Islet precursor cell (in vitro differentiated cells): ENCODE measurements around the gene ADORA2A.

Experiments used
- DNase-seq: peaks from one replicate; pipeline ENCODE4 v3.0.0-alpha.2; 2018

The ADORA2A gene

DNA sequence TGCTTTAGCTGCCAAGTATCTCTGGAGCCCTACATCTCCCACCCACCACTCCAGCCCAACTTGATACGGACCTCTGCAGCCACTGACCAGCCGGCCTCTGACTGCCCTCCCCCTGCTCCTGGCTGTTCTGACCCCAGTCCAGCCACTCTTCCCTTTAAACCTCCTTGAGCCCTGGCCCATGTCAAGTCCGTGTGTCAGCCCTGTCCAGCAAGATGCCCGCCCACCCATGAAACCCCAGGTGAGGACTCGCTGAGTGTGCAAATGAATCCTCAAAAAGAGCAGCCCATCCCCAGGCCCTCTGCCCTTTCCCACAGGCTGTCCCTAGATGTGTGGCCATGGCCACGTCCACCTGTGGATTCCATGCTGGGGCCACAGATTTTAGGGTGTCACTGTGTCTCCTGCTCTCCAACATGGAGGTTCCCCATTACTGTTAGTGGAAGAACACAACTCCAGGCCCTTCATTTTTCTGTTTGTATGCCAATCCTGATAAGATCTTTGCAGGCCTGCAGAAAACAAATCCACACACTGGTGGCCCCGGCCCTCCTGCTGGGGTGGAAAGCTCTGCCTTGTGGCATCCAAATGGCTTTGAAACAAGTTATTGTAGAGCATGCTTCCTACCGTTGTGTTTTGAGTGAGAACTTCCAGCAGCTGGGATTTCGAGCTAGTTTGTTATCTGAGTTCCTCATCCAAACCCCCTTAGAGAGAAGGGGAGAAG is 22.7 kb upstream of the ADORA2A start:
- DNase-seq, result peak; percentile 40

DNA sequence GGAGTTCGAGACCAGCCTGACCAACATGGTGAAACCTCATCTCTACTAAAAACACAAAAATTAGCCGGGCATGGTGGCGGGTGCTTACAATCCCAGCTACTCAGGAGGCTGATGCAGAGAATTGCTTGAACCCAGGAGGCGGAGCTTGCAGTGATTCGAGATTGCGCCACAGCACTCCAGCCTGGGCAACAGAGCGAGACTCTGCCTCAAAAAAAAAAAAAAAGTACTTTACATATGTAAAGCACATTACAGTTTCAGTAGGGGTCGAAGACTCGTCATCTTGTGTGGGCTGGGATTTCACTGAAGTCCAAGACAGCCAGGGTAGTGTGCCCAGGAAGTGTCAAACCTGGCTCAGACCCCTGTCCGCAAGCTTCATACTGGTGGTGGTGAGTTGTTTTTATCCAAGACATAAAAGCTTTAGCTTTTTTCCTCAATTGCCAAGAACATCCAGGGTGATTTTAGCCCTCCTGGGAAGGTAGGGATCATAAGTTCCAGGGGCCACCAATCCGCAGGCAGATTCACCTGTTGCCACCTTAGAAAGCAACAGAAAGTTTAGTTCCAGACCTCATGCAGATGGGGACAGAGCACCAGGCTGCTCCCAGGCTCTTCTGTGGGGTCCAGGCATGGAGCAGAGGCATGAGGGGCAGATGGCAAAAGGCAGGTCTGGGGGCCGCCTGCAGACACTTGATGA is 21.6 kb upstream of the ADORA2A start:
- DNase-seq, result peak; percentile 19

GRCh38 chr22:24406322-24407277 is 20.8 kb upstream of the ADORA2A start:
- DNase-seq, result peak; percentile 48

GRCh38 chr22:24407278-24407665 is 20.1 kb upstream of the ADORA2A start:
- DNase-seq, result peak; percentile 51

DNA sequence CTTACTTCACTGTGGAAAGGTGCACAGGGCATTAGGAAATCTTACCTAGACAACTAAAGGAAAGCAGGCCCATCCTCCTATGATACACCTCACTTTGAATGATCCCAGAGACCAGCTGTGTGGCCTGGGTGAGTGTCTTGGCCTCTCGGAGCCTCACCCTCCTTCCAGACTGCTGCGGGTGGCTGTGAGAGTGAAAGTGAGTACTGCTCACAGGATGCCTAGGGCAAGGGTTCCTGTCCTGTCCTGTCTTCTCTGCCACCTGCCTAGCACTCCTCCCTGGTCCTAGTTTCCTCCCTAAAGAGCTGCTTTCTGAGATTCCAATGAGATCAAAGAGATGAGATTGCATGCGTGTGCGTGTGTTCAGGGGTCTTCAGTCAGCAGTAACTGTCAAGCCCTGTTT is 19.5 kb upstream of the ADORA2A start:
- DNase-seq, result no peak

DNA sequence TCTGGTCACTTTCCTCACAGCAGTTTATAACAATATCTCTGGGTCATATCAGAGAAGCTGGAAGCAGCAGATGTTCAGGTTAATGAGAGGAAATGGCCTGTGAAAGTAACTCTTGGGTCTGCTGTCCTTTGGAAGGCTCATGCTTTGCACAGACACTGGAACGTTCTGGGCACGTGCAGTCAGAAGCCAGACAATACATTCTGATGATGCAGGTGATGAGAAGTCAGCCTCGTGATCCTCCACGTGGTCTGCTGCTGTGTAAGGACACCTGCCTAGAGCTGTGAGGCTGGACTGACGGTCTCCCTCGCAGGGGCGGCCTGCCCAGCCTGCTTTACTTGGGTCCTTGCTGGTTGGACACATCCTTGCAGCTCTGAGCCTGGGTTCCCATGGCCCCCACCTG is 18.8 kb upstream of the ADORA2A start:
- no peak for DNase-seq

DNA sequence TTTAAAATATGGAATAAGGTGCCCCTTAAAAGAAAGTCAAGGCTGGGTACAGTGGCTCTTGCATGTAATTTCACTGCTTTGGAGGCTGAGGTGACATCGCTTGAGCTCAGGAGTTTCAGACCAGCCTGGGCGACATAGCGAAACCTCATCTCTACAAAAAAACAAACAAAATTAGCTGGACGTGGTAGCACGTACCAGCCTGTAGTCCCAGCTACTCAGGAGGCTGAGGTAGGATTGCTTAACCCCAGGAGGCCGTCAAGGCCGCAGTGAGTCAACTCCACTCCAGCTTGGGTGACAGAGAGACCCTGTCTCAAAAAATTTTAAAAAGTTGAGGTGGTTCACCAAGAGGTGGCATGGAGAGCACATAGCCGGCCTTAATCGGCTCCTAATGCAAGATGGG is 17.7 kb upstream of the ADORA2A start:
- DNase-seq, result peak; percentile 40

DNA sequence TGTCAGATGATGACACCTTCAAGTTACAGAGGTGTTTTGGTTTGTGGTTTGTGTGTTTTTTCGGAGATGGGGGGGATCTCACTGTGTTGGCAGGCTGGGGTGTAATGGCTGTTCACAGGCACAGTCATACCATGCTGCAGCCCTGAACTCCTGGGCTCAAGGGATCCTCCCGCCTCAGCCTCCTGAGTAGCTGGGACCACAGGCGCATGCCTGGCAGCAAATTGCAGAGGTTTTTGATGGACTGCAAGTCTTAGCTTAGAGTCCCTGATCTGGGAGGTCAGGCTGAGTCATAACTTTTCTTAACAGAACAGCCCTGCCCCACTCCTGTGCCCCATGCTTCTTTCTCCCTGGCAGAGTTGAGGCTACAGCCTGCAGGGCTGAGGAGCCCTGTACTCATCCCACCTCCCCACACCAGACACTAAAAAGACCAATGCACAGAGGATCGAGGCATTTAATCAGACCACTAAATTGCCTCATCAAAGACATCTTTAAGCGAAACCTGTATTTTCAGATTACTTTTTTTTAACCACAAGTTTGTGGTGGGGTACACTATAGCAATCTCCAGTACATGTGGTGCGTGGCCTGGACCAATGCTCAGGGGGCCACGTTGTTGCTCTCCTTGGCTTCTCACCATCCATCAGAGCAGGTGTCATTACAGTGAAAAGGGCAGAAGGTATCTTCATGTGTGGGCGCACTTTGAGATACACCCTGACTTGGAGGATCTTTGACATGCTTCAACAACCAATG is 17.1 kb upstream of the ADORA2A start:
- DNase-seq, result no peak

GRCh38 chr22:24411256-24412004 is 16.0 kb upstream of the ADORA2A start:
- DNase-seq, result peak; percentile 40

DNA sequence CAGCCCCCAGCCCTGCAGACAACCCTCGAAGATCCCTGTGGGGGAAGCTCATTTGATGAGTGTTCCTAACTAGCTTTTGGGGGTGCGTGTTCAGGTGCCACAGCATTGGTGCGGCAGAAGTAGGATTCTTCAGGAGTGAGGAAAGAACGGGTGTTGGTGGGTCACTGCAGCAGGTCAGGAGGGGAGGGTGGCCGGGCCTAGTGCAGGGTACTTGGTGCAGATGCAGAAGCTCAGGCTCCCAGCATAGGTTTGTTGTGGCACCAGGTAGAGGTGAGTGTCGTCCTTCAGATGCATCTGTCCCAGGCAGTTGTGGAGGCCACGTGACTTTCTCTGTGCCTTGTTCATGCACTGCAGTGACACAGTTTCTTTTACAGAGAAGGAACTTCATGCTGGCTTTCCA is 15.1 kb upstream of the ADORA2A start:
- DNase-seq, result no peak

DNA sequence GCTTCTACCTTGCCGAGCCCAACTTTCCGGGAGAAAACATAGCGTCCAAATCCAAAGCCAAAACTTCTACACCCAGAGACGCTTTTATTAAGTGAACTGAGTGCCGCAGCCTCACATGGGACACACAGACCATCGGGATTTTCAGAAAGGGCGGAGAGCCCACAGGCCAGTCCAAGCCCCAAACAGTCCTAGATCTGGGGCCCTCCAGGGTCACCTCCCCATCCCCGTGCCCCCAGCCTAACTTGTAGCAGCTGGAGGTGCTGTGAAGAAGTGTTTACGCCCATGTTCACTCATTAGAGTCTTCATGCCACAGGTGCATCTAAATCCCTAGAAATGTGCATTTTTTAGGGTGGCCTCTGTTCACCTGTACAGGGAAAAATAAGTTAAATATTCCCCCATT is 14.1 kb upstream of the ADORA2A start:
- no peak for DNase-seq

- no peak for DNase-seq
Measured at GRCh38 chr22:24413736-24414385, 13.5 kb upstream of the ADORA2A start.

DNA sequence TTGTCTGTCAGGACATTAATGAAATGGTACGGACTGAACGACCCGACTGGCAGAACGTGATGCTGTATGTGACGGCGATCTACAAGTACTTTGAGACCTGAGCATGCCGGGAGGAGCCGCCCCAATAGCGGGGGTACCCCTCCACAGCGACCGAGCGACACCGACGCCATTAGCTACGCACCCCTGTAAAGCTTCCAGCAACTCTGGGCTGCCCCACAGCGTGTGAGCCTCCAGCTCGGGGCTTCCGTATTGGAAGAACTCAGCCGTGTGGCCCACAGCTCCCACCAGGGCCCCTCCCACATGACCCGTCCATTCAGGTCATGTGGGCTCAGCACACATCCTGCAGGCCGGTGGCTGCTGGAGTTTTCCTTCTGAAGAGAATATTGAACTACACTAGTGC is 12.9 kb upstream of the ADORA2A start:
- no peak for DNase-seq

DNA sequence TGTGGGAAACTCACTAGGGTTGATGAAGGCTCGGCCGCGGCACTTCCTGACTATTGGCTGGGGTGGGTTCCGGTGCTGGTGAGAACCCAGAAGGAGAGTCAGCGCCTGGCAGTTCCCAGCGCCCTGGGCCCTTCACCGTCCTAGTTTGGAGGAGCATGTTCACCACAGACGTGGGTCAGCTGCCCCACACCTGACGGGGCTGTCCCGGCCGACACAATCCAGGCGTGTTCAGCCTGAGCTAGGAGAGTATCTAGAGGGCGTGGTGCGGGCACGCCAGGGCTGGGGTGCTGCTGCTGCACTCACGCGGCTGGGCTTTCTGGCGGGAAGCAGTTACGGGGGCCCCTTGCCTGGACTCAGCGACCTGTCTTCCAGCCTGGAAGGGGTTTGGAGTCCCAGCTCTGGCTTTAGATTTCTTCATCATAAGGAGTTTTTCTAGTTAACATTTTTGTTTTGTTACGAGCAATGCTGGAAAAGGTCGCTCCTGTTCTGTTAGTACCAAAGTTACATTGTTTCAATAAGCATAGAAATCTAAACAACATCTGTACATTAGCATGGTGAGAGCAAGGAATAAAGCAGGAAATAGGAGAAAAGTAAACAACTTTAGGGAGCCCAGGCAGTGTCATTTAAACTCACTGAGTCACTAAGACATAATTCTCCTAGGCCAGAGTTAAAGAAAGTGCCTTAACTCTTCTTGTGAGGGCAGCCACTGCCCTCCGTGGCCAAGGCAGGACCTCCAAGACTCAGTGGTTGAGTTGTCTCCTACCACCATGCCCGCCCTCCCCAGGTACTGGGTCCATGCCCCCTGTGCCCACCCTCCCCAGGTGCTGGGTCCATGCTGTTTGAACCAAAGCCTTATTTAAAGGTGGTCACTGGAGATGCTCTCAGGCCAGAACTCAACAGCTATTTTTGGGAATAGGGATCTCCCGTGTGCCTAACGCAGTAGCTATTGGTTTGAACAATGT is 12.1 kb upstream of the ADORA2A start:
- DNase-seq, result no peak

GRCh38 chr22:24416095-24416494 is 11.3 kb upstream of the ADORA2A start:
- no peak for DNase-seq

DNA sequence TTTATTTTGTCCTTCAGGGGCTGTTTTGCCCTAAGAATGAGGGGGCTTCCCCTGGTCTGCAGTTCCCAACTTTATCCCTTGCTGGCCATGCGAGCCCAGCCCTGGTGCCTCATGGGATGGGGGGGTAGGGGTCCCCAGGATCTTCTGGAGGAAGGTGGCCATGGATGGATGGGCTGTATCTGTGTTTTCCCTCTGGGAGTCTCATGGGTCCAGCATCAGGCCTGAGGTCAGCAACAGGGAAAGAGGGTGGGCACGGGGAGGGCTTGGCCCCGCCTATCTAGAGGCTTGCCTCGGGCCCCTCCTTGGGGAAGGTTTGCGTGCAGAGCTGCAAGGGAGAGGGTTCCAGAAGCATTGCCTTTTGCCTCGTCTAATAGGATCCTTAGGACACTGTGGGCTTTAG is 10.8 kb upstream of the ADORA2A start:
- DNase-seq, result no peak

DNA sequence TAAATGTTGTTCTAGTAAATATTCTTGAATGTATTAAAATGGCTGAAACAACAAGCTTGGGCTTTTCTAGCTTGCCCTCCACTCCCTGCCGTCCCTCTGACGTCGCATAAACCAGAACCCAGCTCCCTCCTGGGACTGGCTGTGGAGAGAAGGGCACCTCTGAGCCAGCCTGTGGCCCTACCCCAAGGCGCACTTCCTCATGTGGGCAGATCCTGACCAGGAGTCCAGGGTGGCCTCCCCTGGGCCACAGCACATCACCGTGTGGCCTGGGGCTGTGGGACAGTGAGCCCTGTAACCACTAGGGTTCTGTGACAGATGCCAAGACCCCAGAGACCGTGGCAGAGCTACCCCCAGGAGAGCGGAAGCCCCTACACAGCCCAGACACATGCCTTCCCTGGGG is 10.2 kb upstream of the ADORA2A start:
- DNase-seq, result no peak

DNA sequence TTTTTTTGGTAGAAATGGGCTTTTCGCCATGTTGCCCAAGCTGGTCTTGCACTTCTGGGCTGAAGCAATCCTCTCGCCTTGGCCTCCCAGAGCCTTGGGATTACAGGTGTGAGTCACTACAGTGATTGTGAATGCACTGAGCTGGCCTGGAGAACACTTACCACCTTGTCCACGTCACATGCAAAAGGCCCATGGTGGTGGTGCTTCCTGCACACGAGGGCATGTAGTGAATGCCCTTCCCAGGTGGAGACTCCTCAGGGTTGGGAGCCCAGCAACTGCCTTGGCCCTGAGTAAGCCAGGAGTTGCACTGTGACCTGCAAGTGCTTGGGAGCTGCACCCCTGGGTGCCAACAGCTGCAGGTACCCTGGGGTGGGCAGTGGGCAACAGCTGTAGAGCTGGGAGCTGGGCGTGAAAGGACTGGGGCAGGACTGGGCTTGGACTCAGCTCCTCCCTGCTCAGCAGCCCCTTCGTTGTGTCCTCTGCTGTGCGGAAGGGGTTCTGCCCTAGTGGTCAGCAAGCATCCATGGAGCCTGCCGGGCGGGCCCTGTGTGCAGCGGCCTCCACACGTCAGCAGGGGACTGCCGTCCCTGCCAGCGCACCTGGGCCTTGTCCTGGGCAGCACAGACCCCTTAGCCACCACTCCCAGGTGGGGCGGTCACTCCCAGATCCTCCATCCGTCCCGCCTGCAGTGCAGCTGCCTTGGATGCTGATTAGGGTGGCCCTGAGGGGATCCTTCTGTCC is 9.3 kb upstream of the ADORA2A start:
- no peak for DNase-seq

- no peak for DNase-seq
Measured at GRCh38 chr22:24418786-24419474, 8.5 kb upstream of the ADORA2A start.
